ENCODE results near the gene SPR.
A peak's percentile ranks its signal among the peaks of the same experiment; 100 is the strongest.

SPR gene

DNA sequence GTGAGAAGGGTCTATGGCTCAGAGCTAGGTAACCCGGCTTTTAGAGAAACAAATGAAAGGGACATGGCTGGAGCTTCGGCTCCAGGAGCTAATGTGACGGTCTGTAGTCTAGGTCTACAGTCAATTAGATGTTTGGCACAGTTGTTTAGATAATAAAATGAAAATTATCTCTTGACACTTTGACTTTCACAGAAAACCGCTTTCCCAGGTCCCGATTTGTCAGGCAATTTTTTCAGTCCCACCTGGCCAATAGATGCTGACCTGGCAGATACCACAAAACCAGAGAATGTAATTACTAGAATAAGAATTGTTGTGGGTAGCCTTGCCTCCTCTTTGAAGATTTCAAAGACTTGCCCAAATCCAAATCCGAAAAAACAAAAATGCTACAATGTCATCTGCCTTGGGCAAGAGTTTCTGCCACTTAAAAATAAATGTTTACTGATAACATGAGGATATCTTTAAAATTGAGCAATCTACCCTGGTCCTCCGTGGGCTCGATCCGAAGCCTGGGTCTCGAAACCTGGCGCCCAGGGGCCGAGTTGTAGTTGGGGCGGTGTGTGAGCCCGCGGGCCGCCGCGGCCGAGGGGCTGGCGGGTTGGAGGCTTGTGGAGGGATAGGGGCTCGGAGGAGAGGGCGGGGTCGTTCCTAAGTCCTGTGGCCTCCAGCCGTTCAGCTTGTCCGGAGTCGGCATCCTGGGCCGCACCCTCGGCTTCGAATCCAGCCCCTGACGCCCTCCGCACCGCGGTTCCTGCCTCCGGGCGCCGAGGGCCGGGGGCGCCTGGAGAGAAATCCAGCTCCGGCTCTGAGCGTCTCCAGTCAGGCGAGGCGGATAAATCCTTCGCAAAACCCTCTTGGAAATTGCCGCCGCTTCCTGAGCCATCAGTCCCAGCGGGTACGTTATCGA, 32.5 kb downstream of the SPR start:
- TF ChIP-seq, protein P1, sequence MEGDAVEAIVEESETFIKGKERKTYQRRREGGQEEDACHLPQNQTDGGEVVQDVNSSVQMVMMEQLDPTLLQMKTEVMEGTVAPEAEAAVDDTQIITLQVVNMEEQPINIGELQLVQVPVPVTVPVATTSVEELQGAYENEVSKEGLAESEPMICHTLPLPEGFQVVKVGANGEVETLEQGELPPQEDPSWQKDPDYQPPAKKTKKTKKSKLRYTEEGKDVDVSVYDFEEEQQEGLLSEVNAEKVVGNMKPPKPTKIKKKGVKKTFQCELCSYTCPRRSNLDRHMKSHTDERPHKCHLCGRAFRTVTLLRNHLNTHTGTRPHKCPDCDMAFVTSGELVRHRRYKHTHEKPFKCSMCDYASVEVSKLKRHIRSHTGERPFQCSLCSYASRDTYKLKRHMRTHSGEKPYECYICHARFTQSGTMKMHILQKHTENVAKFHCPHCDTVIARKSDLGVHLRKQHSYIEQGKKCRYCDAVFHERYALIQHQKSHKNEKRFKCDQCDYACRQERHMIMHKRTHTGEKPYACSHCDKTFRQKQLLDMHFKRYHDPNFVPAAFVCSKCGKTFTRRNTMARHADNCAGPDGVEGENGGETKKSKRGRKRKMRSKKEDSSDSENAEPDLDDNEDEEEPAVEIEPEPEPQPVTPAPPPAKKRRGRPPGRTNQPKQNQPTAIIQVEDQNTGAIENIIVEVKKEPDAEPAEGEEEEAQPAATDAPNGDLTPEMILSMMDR (IDR thresholded peaks at IDR 0.05; ENCODE audit: insufficient read depth, low read depth, low read length, missing control alignments), result no peak
- H3K4me3 ChIP-seq (ENCODE audit: low read depth, low read length), result no peak overlapping the region; the same call in 1 of the 2 replicates
- DNase-seq (ENCODE audit: low read depth), result peak; percentile 30

DNA sequence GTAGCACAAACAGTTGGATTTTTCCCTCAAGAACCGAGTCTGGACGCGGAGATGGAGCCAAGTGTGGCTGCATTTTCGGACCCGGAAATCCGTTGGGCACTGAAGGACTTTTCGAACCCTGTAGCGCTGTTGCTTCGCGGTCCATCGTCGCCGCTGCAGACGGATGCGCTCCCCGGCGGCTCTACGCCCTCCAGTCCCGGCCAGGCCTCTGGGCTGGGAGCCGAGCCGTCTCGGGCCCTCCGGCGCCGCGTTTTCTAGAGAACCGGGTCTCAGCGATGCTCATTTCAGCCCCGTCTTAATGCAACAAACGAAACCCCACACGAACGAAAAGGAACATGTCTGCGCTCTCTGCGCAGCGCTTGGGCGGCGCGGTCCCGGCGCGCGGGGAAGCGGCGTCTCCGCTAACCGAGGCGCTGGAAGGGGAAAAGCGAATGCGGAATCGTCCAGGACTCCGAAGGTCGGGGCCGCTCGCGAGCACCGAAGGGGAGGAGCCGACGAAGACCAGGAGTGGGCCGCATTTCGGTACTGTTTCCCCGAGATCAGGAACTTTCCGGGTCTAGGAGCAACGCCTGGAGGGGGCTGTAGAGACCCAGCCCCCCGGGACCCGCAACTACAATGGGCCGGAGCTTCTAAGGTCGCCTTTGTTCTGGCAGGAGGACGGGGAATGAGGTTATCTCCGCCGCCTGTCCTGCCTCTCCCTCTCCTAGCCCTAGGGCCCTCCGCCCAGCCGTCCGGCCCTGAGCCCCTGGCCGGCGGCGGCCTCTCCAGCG, 33.3 kb downstream of the SPR start:
- TF ChIP-seq, protein P1 (IDR thresholded peaks at IDR 0.05; ENCODE audit: insufficient read depth, low read depth, low read length, missing control alignments), result no peak
- peak; percentile 61 for DNase-seq (ENCODE audit: low read depth)
- no peak overlapping the region; the same call in 1 of the 2 replicates for H3K4me3 ChIP-seq (ENCODE audit: low read depth, low read length)

DNA sequence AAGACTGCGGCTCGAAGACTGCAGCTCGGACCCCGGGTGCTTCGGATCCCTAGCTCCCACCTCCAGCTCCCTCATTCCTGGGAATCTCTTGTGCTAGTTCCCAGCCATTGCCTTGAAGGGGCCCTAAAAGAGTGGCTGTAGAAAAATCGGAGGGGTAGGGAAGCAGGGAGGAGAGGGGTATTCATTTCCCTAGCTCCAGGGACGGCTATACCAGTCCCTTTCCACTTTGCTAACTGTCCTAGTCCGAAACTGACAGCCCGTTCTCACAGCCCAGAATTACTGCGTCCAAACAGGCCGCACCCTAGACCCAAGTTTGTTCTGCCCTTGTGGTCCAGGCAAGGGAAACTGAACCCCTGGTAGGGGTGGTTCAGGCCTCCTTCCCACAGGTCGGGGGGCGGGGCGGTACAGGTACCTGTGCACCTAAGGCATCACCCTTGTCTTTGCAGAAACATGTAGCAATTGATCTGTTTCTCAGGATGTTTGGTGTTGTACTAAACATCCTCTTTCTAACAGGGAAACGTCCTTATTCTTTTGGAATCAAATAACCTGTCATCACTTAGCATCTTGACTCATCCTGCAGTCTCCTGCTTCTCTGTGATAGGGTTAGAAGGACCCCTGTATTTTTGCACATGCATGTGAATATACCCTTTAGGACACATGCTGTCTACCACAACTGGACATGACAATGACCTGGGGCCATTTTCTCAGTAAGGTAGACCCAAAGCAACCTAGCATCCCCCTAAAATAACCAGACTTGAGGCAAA, 34.1 kb downstream of the SPR start:
- DNase-seq (ENCODE audit: low read depth), result no peak
- TF ChIP-seq, protein P1 (IDR thresholded peaks at IDR 0.05; ENCODE audit: insufficient read depth, low read depth, low read length, missing control alignments), result no peak
- no peak overlapping the region for H3K4me3 ChIP-seq (ENCODE audit: low read depth, low read length)

DNA sequence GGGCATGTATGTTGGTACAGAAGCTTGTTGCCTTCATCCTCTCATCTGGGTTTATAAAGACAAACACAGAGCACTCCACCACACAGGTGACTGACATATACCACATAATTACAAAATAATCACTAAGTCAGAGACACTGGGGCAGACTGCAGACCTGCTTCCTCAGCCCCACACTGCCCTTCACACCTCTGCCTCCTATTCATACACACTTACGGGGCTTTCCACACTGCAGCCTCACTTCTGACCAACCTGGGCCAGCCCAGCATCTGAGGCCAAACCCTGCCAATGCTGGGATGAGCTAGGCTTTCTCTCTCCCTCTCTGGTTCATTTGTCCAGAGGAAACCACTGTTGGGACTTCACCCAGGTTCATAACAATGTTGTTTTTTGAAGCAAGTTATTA, 34.6 kb downstream of the SPR start:
- DNase-seq (ENCODE audit: low read depth), result no peak
- H3K4me3 ChIP-seq (ENCODE audit: low read depth, low read length), result no peak overlapping the region

DNA sequence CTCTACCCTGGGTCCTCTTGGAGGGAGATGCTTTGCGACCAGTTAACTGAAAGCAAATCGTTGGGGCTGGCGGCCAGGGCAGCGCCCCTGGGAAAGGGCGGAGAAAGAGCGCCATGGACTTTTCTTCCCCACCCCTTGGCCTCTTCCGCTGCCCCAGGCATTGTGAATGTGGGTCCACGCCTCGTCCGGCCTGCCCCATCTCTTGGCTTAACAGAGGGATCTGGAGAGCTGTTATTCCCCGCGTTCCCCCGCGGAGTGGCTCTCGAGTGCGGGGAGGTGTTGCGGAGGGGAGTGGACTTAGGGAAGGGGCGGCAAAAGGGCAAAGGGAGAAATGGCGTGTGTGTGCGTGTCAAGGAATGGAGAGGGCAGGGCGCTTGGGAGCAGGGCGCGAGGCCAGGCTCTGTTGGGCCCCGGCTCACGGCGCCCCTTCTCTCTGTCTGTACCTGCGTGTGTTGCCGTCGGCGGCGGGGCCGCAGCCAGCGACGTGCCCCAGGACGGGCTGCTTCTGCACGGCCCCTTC, 36.7 kb downstream of the SPR start:
- DNase-seq (ENCODE audit: low read depth), result no peak
- TF ChIP-seq, protein P1 (IDR thresholded peaks at IDR 0.05; ENCODE audit: insufficient read depth, low read depth, low read length, missing control alignments), result no peak
- H3K4me3 ChIP-seq (ENCODE audit: low read depth, low read length), result no peak overlapping the region

More for the DNA sequence above, 34.6 kb downstream of the SPR start:
- TF ChIP-seq, protein P1 (IDR thresholded peaks at IDR 0.05; ENCODE audit: insufficient read depth, low read depth, low read length, missing control alignments), result no peak
